Progenitor cell of endocrine pancreas (in vitro differentiated cells): ENCODE measurements around the gene NIPBL. TPM values are rescaled to one million over a fixed set of nuclear protein-coding genes. Genes with fewer than 3 reads are reported as not detected.
A peak's percentile ranks its signal among the peaks of the same experiment; 100 is the strongest.

ENCODE experiments used
- DNase-seq: peaks from one replicate; pipeline ENCODE4 v3.0.0; 2021; ENCODE audit warnings: low spot score; ENCODE audit not compliant: unreplicated experiment
- H3K27ac Mint-ChIP-seq: 2 replicates; pipeline ENCODE4 v1.8.0; 2021; ENCODE audit warnings: mild to moderate bottlenecking, moderate library complexity, mixed read lengths
- H3K27me3 Mint-ChIP-seq: 2 replicates; pipeline ENCODE4 v1.8.0; 2021; ENCODE audit warnings: mixed read lengths
- H3K36me3 Mint-ChIP-seq: 2 replicates; pipeline ENCODE4 v1.8.0; 2022; ENCODE audit warnings: mixed read lengths; ENCODE audit not compliant: insufficient read depth
- H3K4me1 Mint-ChIP-seq: 2 replicates; pipeline ENCODE4 v1.8.0; 2021; ENCODE audit warnings: low read depth, mixed read lengths
- H3K4me3 Mint-ChIP-seq: 2 replicates; pipeline ENCODE4 v1.8.0; 2021; ENCODE audit warnings: low read depth, mild to moderate bottlenecking, moderate library complexity, mixed read lengths
- H3K9me3 Mint-ChIP-seq: 2 replicates; pipeline ENCODE4 v1.8.0; 2021; ENCODE audit warnings: low read depth, mixed read lengths
- total RNA-seq: library from RNA; stranded (reverse); gene quantifications from 2 replicates; pipeline ENCODE4 v1.2.1, GENCODE V29; 2021
- TF ChIP-seq, protein P1 (sequence below): fragments of 200-600 bp; sonication (generic); IDR thresholded peaks from one replicate; pipeline ENCODE4 v1.5.0; 2021; ENCODE audit warnings: antibody characterized with exemption, mild to moderate bottlenecking; ENCODE audit not compliant: unreplicated experiment

The NIPBL gene
- total RNA-seq, 1 donor from 2014 or later, result 85.6 TPM

DNA sequence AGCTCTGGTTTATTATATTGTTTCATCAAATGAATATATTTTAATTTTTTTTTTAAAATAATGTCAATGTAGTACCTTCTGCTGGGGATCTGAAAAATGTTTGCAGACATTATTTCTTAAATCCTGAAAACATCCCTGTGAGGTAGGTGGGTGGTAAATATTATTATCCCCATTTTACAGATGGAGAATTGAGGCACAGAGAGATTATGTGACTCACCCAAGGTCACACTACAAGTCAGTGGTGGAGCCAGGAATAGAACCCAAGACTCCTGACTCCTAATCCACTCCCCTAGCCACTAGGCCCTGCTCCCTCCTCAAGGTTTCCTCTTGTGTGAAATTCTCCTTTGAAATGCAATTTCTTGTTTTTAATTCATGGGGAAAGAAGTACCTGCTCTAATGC is 171.4 kb downstream of the NIPBL start:
- Mint-ChIP-seq H3K9me3 (no peaks in the 10 kb centered on the region), H3K4me3 (no peak overlapping the region), H3K4me1 (peaks cover 2% of the 10 kb centered on the region), H3K27ac (no peak overlapping the region), H3K36me3 (peaks cover 24% of the 10 kb centered on the region), H3K27me3 (no peaks in the 10 kb centered on the region)
- DNase-seq, result no peak
- TF ChIP-seq, protein P1, sequence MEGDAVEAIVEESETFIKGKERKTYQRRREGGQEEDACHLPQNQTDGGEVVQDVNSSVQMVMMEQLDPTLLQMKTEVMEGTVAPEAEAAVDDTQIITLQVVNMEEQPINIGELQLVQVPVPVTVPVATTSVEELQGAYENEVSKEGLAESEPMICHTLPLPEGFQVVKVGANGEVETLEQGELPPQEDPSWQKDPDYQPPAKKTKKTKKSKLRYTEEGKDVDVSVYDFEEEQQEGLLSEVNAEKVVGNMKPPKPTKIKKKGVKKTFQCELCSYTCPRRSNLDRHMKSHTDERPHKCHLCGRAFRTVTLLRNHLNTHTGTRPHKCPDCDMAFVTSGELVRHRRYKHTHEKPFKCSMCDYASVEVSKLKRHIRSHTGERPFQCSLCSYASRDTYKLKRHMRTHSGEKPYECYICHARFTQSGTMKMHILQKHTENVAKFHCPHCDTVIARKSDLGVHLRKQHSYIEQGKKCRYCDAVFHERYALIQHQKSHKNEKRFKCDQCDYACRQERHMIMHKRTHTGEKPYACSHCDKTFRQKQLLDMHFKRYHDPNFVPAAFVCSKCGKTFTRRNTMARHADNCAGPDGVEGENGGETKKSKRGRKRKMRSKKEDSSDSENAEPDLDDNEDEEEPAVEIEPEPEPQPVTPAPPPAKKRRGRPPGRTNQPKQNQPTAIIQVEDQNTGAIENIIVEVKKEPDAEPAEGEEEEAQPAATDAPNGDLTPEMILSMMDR, result no peak

- H3K4me3 Mint-ChIP-seq, result no peak overlapping the region
- TF ChIP-seq, protein P1, result no peak
- DNase-seq, result no peak
- no peaks in the 10 kb centered on the region for H3K9me3 Mint-ChIP-seq
- H3K27me3 Mint-ChIP-seq, result no peaks in the 10 kb centered on the region
- H3K4me1 Mint-ChIP-seq, result no peaks in the 10 kb centered on the region
- no peak overlapping the region for H3K27ac Mint-ChIP-seq
- peaks cover 34% of the 10 kb centered on the region for H3K36me3 Mint-ChIP-seq
Measured at GRCh38 chr5:37054391-37054790, 177.8 kb downstream of the NIPBL start.

GRCh38 chr5:37055383-37055990 is 178.9 kb downstream of the NIPBL start:
- H3K4me3 Mint-ChIP-seq, result no peak overlapping the region
- no peaks in the 10 kb centered on the region for H3K4me1 Mint-ChIP-seq
- no peaks in the 10 kb centered on the region for H3K27me3 Mint-ChIP-seq
- TF ChIP-seq, protein P1, result no peak
- H3K9me3 Mint-ChIP-seq, result no peaks in the 10 kb centered on the region
- DNase-seq, result no peak
- peaks cover 33% of the 10 kb centered on the region for H3K36me3 Mint-ChIP-seq
- peak overlapping the region; percentile 59 for H3K27ac Mint-ChIP-seq

DNA sequence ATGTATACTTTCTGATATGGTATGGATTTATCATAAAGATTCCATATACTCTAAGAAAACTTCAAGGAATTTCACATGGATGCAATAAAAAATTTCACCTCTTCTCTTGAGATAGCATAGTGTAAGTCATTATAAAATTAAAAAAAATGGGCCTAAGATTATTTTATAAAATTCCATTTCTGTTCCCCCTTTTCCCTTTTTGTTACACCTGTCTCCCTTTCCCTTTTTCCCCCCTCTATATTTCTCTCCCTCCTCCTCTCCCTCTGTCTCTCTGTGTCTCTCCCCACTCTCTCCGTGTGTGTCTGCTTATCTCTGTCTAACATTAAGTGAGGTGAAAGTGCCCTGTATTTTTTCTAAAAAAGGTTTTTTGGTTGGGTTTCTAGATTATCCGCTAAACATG is 180.2 kb downstream of the NIPBL start:
- H3K9me3 Mint-ChIP-seq, result no peaks in the 10 kb centered on the region
- no peaks in the 10 kb centered on the region for H3K27me3 Mint-ChIP-seq
- no peak for DNase-seq

DNA sequence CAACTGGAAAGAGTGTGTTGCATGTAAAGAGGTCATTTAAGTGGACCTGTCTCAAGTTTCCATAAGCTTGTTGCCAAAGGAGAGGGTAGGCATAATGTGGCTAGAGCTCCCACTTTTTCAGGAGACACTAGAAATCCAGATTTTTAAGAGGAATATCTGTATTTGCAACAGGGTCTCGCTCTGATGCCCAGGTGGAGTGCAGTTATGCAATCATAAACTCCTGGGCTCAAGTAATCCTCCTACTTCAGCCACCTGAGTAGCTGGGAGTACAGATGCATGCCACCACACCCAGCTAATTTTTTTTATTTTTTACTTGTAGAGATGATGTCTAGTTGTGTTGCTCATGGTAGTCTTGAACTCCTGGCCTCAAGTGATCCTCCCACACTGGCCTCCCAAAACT is 183.5 kb downstream of the NIPBL start:
- Mint-ChIP-seq H3K27ac (no peak overlapping the region), H3K36me3 (peaks cover 33% of the 10 kb centered on the region), H3K9me3 (no peaks in the 10 kb centered on the region), H3K4me3 (no peak overlapping the region), H3K27me3 (no peaks in the 10 kb centered on the region), H3K4me1 (no peaks in the 10 kb centered on the region)
- TF ChIP-seq, protein P1, result no peak
- DNase-seq, result no peak

More for the DNA sequence above, 180.2 kb downstream of the NIPBL start:
- no peak overlapping the region for H3K4me3 Mint-ChIP-seq
- no peak overlapping the region for H3K27ac Mint-ChIP-seq
- peaks cover 30% of the 10 kb centered on the region for H3K36me3 Mint-ChIP-seq
- H3K4me1 Mint-ChIP-seq, result no peaks in the 10 kb centered on the region
- TF ChIP-seq, protein P1, result no peak
